Non-pigmented ciliary epithelial cell (primary cell): ENCODE measurements around the gene IGSF21.
"Not testable (repeated sequence)": the region's sequence is repeated elsewhere in the genome, so short reads cannot be mapped to it uniquely, and the experiment has no call there.

Experiments used
- DNase-seq: peaks from one replicate; pipeline ENCODE4 v3.0.0-alpha.2; 2010; ENCODE audit warnings: low read depth

The IGSF21 gene

DNA sequence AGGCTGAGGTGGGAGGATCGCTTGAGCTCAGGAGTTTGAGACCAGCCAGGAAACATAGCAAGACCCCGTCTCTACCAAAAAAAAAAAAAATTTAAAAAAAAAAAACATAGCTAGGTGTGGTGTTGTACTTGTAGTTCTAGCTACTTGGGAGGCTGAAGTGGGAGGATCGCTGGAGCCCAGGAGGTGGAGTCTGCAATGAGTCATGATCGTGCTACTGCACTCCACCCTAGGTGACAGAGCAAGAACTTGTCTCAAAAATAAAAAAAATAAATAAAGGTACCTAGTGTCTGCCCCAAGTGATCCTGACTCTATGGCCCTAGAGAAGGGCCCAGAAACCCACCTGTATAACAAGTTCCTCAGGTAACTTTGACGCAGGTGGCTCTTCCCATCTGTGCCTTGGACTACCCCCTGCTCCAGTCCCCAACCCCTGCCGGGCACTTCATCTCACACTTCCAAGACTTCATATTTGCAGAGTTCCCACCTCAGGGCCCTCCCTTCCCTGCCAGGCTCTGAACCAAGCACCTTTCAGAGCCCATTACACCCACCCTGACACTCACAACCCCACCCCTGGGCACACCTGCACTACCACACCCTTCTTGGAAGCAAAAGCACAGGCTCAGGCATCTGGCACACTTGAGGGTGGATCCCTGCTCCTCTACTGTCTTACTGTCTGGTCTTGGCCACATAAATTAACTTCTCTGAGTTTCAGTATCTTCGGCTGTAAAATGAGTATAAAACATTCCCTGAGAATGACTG, 292.9 kb downstream of the IGSF21 start:
- DNase-seq, result no peak

GRCh38 chr1:18401921-18402320, 294.3 kb downstream of the IGSF21 start:
- DNase-seq, result no peak

DNA sequence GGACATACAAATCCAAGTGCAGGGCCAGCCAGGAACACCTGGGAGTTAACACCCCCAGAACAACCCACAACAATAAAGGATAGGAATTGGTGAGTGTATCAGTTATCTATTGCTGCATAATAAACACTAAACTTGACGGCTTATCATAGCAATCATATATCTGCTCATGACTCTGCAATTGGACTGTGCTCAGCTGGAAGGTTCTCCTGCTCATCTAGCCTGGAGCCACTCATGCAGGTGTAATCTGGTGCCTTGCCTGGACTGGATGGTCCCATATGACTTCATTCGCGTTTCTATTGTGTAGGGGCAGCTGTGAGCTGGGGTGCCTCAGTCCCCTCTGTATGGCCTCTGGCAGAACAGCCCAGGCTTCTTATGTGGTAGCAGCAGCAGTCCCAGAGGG, 296.9 kb downstream of the IGSF21 start:
- no peak for DNase-seq

DNA sequence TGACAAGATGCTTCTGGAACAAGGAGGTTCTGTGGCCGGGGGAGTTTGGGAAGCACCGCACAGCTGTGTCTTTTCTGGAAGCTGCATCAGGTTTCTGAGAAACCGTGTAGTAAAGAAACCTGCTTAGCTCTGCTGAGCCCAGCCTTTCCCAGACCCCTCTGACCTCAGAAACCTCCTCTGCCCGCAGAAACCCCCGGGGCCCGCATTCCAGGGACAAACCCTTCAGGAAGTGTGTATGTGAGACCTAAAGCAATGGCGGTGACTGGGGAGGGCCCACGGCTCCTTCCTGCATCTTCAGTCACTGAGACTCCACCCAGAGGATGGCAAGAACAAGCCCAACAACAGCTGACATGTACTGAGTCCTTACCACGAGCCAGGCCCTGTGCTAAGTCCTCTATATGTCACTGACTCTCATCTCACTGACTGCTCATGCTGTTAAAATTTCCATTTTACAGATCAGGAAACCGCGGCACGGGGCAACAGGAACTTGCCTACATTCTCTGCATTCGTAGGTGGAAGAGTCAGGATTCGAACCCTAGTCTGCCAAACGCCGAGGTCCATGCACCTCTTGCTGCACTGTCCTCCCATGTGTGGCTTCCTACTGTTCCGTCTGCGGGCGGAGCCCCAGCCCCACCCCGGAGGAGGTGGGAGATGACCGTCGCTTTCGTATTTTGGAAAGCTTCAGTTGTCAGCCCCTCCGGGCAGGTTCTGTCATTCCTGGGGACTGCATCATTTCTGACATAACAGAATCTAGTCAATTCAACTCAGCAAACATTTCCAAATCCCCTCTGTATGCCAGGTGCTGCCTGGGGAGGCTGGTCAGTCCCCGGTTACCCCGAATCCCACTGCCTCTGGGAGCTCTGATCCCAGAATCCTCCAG, 299.8 kb downstream of the IGSF21 start:
- no peak for DNase-seq

DNA sequence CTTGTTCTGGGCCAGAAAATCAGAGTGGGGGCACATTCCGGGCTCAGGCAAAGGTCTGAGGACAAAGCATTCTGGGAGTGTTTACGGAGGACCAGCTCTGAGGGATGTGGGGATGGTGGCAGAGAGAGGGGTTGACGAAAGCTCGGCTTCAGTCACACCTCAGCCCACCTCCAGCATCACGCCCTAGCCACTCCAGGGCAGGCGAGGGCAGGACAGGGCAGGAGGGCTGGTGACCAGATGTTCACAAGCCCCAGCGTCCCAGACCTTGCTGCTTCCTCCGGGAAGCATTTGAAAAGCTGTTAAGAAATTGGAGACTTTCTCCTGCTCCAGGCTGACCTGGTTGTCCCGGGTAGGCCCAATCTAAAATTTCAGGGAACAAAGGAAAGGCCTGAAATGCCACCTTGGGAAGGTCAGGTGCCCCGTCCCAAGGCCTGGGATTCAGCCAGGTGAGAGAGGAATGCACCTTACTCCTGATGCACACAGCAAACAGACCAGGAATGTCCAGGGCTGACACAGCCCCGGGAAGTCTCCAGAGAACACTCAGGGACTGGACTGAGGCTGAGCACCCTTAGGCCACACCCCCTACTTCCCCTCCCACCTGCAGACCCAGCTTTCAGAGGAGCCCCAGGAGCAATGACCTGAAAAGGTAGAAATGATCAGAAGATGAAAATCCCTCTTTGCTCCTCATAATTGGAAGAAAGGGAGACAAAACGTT, 301.2 kb downstream of the IGSF21 start:
- no peak for DNase-seq

DNA sequence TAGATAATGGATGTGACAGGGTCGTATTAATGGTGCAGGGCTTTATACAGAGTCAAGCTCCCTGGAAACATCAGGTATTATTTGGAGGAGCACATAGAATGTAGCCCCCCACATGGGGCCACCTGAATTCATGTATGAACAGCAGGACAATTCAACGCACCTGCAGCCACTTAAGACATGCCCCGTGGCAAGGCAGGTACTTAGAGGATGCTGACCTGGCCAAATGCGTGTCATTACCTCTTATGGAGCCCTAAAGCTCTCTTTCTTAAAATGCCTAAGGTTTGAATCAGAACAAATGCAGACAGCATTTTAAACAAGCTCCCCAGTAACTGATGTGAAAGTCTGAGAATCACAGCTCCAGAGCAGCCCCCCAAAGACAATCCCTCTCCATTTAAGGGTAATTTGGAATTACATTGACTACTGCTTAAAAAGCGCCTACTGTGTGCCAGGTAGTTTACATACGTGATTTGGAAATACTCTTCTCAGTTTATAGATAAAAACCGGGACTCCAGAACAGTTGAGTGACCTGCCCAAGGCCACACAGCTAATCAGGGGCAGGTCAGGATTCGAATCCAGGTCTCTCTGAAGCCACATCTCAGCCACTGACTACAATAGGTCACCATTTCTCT, 302.1 kb downstream of the IGSF21 start:
- DNase-seq, result no peak

DNA sequence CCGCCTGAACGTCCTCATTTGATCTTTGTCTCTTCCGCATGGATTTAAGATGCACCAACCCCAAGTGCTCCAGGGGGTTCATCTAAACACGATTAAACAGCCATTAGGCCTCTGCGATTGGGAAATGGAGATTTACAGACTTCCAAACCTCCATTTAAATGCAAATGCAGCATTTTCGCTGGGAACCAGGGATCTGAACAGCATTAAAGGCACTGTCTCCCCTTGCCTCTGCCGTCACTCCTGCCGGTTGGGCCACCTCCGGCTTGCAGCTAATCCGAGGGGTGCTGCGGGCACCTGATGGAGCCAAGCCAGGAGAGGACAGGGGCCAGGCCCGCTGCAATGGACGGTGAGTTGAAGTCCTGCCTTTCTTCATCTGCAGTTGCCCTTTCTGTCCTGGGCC, 302.8 kb downstream of the IGSF21 start:
- DNase-seq, result no peak

- no peak for DNase-seq
Observed at GRCh38 chr1:18411321-18411720, 303.7 kb downstream of the IGSF21 start.

DNA sequence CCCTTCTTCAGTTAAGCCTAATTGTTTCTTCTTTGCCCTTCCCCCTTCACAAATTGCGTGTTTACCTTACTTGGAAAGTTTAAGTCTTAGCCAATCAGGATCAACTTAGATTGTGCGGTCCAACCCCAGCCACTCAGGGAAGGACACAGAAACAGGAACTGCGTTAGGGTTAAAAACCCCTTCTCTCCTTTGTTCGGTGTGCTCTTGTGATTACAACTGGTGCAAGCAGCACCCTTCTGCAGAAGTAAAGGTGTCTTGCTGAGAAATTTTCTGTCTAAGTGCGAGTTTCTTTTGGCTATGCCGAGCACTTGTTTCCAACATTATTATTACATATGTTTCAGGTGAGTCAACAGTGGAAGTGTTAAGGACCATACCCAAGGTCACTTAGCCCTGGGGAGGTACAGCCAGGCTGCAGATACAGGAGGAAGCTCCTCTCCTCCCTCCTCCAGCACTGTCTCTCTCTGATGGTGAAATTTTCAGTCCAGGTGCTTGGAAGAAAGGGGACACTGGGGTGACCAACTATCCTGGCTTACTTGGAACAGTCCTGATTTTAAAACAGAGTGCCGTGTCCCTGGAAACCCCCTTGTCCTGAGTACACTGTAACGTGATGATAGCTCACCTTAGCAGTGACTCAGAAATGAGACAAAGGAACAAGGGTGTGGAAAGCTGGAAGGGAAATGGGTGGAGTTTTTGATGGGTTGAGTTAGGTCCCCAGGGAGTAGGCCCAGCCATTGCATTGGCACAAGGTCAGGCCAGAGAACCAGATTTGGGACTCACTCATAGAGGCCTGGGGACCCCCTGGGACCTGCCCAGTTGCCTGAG, 304.4 kb downstream of the IGSF21 start:
- DNase-seq, result no peak

- no peak for DNase-seq
Observed at GRCh38 chr1:18412882-18413353, 305.3 kb downstream of the IGSF21 start.

GRCh38 chr1:18413541-18414305, 306.1 kb downstream of the IGSF21 start:
- no peak for DNase-seq

DNA sequence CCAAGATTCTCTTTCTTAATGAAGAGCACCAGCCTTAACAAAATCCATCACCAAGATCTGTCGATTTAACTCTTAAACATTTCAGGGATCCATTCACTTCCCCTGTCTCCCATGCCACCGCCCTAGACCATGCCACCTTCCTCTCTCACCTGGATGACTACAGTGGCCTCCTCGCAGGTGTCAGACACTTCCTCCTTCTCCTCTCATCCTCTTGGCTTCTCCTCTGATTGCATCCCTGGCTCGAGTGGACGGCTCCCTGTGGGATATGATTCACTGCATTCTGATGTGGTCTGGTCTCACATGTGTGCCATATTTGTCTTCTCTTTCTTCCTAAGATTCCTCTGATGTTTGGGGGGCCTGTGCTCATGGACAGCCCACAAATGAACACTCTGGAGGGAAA, 306.7 kb downstream of the IGSF21 start:
- no peak for DNase-seq

GRCh38 chr1:18414872-18415447, 307.4 kb downstream of the IGSF21 start:
- DNase-seq, result no peak

DNA sequence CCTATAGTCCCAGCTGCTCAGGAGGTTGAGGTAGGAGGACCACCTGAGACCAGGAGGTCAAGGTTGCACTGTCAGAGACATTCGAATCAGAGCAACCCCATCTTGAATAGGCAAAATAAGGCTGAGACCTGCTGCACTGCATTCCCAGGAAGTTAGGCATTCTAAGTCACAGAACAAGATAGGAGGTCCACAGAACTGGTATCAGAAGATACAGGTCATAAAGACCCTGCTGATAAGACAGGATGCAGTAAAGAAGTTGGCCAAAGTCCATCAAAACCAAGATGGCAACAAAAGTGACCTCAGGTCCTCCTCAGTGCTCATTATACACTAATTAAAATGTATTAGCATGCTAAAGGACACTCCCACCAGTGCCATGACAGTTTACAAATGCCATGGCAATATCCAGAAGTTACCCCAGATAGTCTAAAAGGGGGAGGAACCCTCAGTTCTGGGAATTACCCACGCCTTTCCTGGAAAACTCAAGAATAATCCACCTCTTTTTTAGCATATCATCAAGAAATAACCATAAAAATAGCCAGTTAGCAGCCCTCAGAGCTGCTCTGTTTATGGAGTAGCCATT, 307.9 kb downstream of the IGSF21 start:
- DNase-seq, result no peak

DNA sequence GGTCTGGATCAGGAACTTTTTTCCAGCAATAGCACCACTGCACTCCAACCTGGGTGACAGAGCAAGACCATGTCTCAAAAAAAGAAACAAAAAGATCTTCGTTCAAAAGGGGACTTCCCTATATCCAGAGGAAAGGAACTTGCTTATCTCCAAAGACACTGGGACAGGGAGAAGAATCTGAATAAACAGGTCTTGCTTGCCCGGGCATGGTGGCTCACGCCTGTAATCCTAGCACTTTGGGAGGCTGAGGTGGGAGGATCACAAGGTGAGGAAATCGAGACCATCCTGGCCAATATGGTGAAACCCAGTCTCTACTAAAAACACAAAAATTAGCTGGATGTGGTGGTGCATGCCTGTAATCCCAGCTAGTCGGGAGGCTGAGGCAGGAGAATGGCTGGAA, 308.5 kb downstream of the IGSF21 start:
- DNase-seq, result not testable (repeated sequence)

GRCh38 chr1:18417316-18418269, 310.0 kb downstream of the IGSF21 start:
- DNase-seq, result no peak

DNA sequence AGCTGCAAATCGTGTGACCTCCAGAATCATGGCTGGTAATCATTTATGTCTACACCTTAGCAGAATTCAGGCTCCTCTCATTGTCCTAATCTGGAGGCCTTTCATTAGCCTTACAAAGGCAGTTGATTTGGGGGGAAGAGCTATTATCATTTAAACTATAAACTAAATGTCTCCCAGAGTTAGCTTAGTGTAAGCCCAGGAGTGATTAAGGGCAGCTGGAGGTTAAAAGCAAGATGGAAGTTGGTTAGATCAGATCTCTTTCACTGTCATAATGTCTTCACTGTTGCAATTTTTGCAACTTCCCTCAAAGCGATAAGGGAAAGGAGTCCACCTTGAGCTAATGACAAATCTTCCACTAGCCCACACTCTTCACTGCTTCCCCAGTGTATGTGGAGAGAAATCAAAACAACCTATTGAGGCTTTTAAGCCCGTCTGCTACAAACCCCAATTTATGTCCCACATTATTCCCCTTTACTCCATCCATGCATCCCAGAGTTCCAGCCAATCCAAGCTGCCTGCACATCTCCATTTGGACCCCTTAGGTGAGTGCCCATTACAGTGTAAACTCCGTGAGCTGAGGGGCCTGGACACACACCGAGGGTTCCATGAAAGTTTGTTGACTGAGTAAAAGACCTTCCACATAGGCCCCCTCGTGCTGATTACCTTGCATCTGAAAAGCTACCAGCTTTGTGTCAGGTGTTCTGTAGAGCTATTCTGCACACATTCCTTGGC, 311.7 kb downstream of the IGSF21 start:
- DNase-seq, result no peak

GRCh38 chr1:18419845-18420184, 312.2 kb downstream of the IGSF21 start:
- no peak for DNase-seq
